H1 (cell line): ENCODE results near the gene GALNT12. TPM values are rescaled to one million over a fixed set of nuclear protein-coding genes. Genes with fewer than 3 reads are reported as not detected.

Experiments used
- RXRA ChIP-seq: IDR thresholded peaks from 2 replicates; pipeline ENCODE4 v1.6.1; 2011; ENCODE audit warnings: low read depth, mild to moderate bottlenecking, low read length, moderate library complexity; ENCODE audit not compliant: insufficient read depth
- SIX5 ChIP-seq: IDR thresholded peaks from 2 replicates; pipeline ENCODE4 v1.6.1; 2011; ENCODE audit warnings: mild to moderate bottlenecking, low read depth, low read length
- polyA plus RNA-seq, 7 experiments: library from polyadenylated mRNA; depleted of rRNA in 3 of 7; stranded (reverse) in 5 of 7; unstranded in 2 of 7; fragments of >200 nt in 5 of 7; fragments of 200-250 nt in 2 of 7; gene quantifications; 1 replicate in 5 of 7; 2 replicates in 1 of 7; 4 replicates in 1 of 7; pipeline versions ENCODE4 v1.2.1 to v1.2.3, GENCODE V29; 2011 to 2013; ENCODE audit warnings: missing spikeins in 2 of 7, mixed read lengths in 2 of 7
- total RNA-seq: library from RNA; stranded (reverse); fragmentation: NEBNext Ultra II Directional; extraction: Animal tissue kit (Norgen Biotek cat#: 25700); gene quantifications from 2 replicates; pipeline ENCODE4 v1.2.1, GENCODE V29; 2021

Gene GALNT12
- total and polyA plus RNA-seq, 2 of the 8 experiments (the other 6 are each of a cell fraction or from before 2014, with no cell fraction given) = 16.2 to 19.6 TPM

DNA sequence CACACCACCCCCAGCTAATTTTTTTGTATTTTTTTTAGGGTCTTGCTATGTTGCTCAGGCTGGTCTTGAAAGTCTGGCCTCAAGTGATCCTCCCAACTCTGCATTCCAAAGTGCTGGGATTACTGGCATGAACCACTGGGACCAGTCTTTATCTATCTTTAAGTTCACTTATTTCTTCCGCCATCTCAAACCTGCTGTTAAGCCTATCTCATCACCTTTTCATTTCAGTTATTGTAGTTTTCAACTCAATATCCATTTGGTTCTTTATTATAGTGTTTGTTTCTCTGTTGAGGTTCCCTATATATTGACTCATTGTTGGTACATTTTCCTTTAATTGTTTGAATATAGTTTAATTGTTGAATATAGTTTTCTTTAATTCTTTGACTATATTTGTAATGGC is 48.1 kb downstream of the GALNT12 start (continued):
- TF ChIP-seq RXRA = no peak
- TF ChIP-seq SIX5 = no peak
- TF ChIP-seq, all 59 proteins: peak for 0
